Sigmoid colon (tissue), 7 donors: Measurements from ENCODE around the gene IGF2. TPM values are rescaled to one million over a fixed set of nuclear protein-coding genes. Genes with fewer than 3 reads are reported as not detected.

Source experiments
- DNase-seq: peaks from one replicate; pipeline ENCODE4 v3.0.0-alpha.2; 2019
- H3K27ac ChIP-seq, 4 donors: fragments of 200-600 bp; sonication (generic); one replicate each; pipeline ENCODE4 v1.5.1; 2016 to 2019; ENCODE audit warnings: mild to moderate bottlenecking in 1 of 4
- H3K27me3 ChIP-seq, 3 donors: fragments of 200-600 bp; sonication (generic); one replicate each; pipeline ENCODE4 v1.5.1; 2019; ENCODE audit warnings: mild to moderate bottlenecking in 1 of 3
- H3K36me3 ChIP-seq, 4 donors: fragments of 200-600 bp; sonication (generic); one replicate each; pipeline ENCODE4 v1.5.1; 2016 to 2019
- H3K4me1 ChIP-seq, 4 donors: fragments of 200-600 bp; sonication (generic); one replicate each; pipeline ENCODE4 v1.5.1; 2017 to 2019
- H3K4me3 ChIP-seq, 4 donors: fragments of 200-600 bp; sonication (generic); one replicate each; pipeline ENCODE4 v1.5.1; 2017 to 2019; ENCODE audit warnings: mild to moderate bottlenecking in 2 of 4, moderate library complexity in 1 of 4
- H3K9me3 ChIP-seq, 4 donors: fragments of 200-600 bp in 3 of 4; sonication (generic) in 3 of 4; one replicate each; pipeline versions ENCODE4 v1.5.1 to v1.6.1; 2013 to 2019
- CTCF ChIP-seq, 4 experiments: fragments of 450-650 bp in 3 of 4; fragments of 200-600 bp in 1 of 4; IDR thresholded peaks; one replicate each; pipeline ENCODE4 v1.5.1; 2016 to 2019; ENCODE audit warnings: antibody characterized with exemption in 4 of 4, mild to moderate bottlenecking in 3 of 4, moderate library complexity in 2 of 4
- EP300 ChIP-seq, 4 donors: sonication (generic); formaldehyde crosslinking; IDR thresholded peaks; one replicate each; pipeline ENCODE4 v1.6.1; 2017; ENCODE audit warnings: antibody characterized with exemption in 4 of 4
- POLR2A ChIP-seq, 2 donors: fragments of 450-650 bp; IDR thresholded peaks; one replicate each; pipeline ENCODE4 v1.6.1; 2016; ENCODE audit warnings: antibody characterized with exemption in 2 of 2, mild to moderate bottlenecking in 2 of 2, moderate library complexity in 2 of 2
- POLR2AphosphoS5 ChIP-seq, 4 donors: sonication (generic); formaldehyde crosslinking; IDR thresholded peaks; one replicate each; pipeline ENCODE4 v1.6.1; 2017; ENCODE audit warnings: antibody characterized with exemption in 4 of 4
- WGBS, 2 donors: extraction: QIAGEN DNeasy Blood & Tissue Kit; methylation state at CpG; one replicate each; pipeline ENCODE4 v1.1.7; 2013; 5-methylcytosine and 5-hydroxymethylcytosine counted together
- intact Hi-C: fragments of 100-400 bp; cut with DNase I; formaldehyde crosslinking; loops from one replicate; pipeline ENCODE4 v1.15.1; 2023
- polyA plus RNA-seq, 3 donors: library from polyadenylated mRNA; stranded (reverse); fragments of 200-250 nt; gene quantifications; one replicate each; pipeline ENCODE4 v1.2.3, GENCODE V29; 2013
- total RNA-seq, 4 donors: library from RNA; depleted of rRNA; stranded (reverse); fragments of >200 nt; gene quantifications; one replicate each; pipeline ENCODE4 v1.1.0, GENCODE V29; 2016
- donor health status: healthy with polysubstance abuse.
- donor health status: Bipolar disorder and iron deficiency.
- donor health status: healthy.

The IGF2 gene
- total and polyA plus RNA-seq, 7 donors, result 1.6 to 63.1 (median 13.9) TPM

DNA sequence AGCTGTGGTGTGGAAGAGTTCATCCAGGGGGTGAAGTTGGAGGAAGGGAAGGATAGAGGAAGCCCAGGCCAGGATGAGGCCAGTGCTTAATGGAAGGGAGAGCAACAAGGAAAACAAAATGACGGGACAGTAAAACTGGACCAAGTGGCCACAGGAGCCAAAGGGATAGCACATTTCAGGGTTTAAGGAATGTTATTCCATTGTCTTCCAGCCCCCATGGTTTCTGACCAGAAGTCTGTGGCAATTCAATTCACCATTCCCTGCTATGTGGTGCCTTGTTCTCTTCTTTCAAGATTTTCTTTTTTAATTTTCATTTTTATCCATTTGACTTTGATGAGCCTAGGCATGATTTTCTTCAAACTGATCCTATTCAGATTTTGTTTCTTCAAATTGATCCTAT is 22.5 kb downstream of the IGF2 start:
- H3K36me3 ChIP-seq, result no peaks in the 10 kb centered on the region
- intact Hi-C loops, result no loop called here
- peaks cover 0 to 19% (median 10%) of the 10 kb centered on the region in 3 donors for H3K27me3 ChIP-seq
- peaks cover 0 to 6% (median 2%) of the 10 kb centered on the region in 4 donors for H3K9me3 ChIP-seq
- H3K4me1 ChIP-seq, result no peaks in the 10 kb centered on the region
- no peak overlapping the region for H3K4me3 ChIP-seq
- 88 to 94% methylated on average over 1 of the region's 1 CpG for WGBS, 2 donors
- TF ChIP-seq POLR2A (IDR thresholded peaks at IDR 0.05) (no peak), POLR2AphosphoS5 (IDR thresholded peaks at IDR 0.05) (no peak), CTCF (IDR thresholded peaks at IDR 0.05) (no peak), EP300 (IDR thresholded peaks at IDR 0.05) (no peak)
- DNase-seq, result no peak
- H3K27ac ChIP-seq, result no peak overlapping the region

GRCh38 chr11:2115308-2115707 is 23.9 kb downstream of the IGF2 start:
- Histone ChIP-seq H3K27me3 (peaks cover 0 to 6% (median 0%) of the 10 kb centered on the region in 3 donors), H3K36me3 (no peaks in the 10 kb centered on the region), H3K4me1 (no peaks in the 10 kb centered on the region), H3K9me3 (peaks cover 0 to 6% (median 2%) of the 10 kb centered on the region in 4 donors), H3K4me3 (no peak overlapping the region), H3K27ac (no peak overlapping the region)
- intact Hi-C loops, result no loop called here
- DNase-seq, result no peak
- WGBS, 2 donors, result 94 to 96% methylated on average over 12 of the region's 12 CpGs
- TF ChIP-seq CTCF (IDR thresholded peaks at IDR 0.05) (no peak), POLR2AphosphoS5 (IDR thresholded peaks at IDR 0.05) (no peak), POLR2A (IDR thresholded peaks at IDR 0.05) (no peak), EP300 (IDR thresholded peaks at IDR 0.05) (no peak)

DNA sequence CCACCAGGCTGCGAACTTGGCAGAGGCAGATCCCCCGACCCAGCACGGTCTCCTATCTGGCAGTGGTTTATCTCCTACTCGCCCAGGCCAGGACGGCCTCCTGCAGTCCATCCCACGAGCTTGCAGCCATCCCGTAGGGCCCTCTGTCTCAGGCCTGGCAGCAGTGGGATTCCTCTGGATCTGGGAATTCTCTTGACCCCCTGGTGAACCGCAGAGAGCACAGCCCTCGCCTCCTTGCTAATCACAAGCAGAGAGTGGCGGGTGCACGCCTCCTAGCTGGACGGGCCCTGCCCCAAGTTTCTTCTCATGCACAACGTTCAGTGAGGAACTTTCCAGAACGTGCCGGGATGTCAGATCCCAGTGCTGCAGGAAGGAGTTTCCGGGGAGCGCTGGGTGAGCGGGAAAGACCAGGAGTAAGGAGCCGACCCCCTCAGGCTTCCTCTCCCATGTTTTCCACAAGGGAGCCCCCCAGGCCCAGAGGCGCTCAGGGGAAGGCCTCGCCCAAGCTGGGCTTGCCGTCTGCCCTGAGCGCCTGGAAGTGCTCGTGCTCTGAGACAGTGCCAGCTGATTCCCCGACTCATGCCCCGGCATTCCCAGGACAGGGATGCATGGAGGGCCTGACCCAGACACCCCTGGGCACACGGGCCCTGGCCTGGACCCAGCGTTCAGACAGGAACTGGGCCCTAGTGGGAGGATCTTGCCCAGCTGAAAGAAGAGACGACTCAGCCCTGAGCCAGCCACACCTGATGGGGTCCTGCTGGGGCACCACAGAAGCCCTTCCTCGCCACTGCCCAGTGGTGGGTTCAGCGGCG is 24.6 kb downstream of the IGF2 start:
- Histone ChIP-seq H3K27me3 (no peaks in the 10 kb centered on the region), H3K9me3 (peaks cover 0 to 6% (median 2%) of the 10 kb centered on the region in 4 donors), H3K36me3 (no peaks in the 10 kb centered on the region), H3K4me1 (no peaks in the 10 kb centered on the region), H3K27ac (no peak overlapping the region), H3K4me3 (no peak overlapping the region)
- TF ChIP-seq EP300 (IDR thresholded peaks at IDR 0.05) (no peak), POLR2A (IDR thresholded peaks at IDR 0.05) (no peak), POLR2AphosphoS5 (IDR thresholded peaks at IDR 0.05) (no peak), CTCF (IDR thresholded peaks at IDR 0.05) (no peak)
- intact Hi-C loops, result no loop called here
- no peak for DNase-seq
- WGBS, 2 donors, result 88 to 91% methylated on average over 32 of the region's 32 CpGs

- intact Hi-C loops, result no loop called here
- no peak for DNase-seq
- H3K4me1 ChIP-seq, result no peaks in the 10 kb centered on the region
- H3K27ac ChIP-seq, result no peak overlapping the region
- WGBS, 2 donors, result 89 to 90% methylated on average over 11 of the region's 11 CpGs
- TF ChIP-seq POLR2AphosphoS5 (IDR thresholded peaks at IDR 0.05) (no peak), EP300 (IDR thresholded peaks at IDR 0.05) (no peak), CTCF (IDR thresholded peaks at IDR 0.05) (no peak), POLR2A (IDR thresholded peaks at IDR 0.05) (no peak)
- H3K9me3 ChIP-seq, result peaks cover 0 to 6% (median 2%) of the 10 kb centered on the region in 4 donors
- no peak overlapping the region for H3K4me3 ChIP-seq
- no peaks in the 10 kb centered on the region for H3K36me3 ChIP-seq
- peaks cover 0 to 4% (median 0%) of the 10 kb centered on the region in 3 donors for H3K27me3 ChIP-seq
Measured at GRCh38 chr11:2113776-2114175, 25.4 kb downstream of the IGF2 start.
